ENCODE data around the gene SULT1A2.
"Not testable (repeated sequence)": the region's sequence is repeated elsewhere in the genome, so short reads cannot be mapped to it uniquely, and the experiment has no call there.

Gene SULT1A2

DNA sequence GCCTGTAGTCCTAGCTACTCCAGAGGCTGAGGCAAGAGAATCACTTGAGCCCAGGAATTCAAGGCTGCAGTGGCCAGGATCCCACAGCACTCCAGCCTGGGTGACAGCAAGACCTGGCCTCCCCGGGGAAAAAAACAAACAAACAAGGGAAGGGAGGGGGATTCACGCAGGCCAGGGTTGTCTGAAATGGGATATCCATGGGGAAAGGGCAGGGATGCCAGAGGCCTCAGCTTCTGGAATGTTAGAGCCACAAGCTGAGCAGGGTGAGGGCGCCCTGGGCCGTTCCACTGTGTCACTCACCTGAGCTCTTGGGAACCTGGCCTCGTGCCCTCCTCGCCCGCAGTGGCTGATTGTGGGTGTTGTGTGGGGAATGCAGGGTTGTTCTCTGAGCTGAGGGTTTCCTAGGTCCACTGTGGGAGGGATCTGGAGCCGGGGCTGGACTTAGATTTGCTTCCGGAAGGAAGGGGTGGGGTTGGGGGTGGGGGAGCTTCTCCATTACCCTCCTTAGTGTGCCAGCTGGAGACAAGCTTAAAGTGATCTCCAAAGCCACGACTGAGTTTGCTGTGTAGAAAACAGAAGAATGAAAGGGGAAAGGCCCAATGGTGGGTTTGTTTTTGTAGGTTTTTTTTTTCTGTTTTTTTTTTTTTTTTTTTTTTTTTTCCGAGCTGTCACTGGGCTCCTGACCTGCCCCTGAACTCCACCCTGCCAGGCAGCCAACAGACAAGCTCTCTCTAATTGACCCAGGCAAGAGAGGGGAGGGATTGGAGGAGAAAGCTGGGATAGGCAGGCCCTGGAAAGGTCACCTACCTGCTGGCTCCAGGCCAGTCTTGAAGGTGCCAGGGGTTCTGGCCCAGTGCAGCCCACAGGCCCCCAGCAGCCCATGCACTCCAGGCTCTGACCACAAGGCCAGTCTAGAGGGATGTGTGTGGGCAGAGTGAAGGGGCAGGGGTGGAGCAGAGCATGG is 13.1 kb upstream of the SULT1A2 start, which contains the start of gene SULT1A1:
Gene SULT1A1, minus strand, starts transcription at position 414 of the 964 bp plus-strand sequence. CDS start 1,189 bp downstream, outside the sequence.
- DNase-seq (ENCODE audit: low read depth in 2 of 2) = no peak

DNA sequence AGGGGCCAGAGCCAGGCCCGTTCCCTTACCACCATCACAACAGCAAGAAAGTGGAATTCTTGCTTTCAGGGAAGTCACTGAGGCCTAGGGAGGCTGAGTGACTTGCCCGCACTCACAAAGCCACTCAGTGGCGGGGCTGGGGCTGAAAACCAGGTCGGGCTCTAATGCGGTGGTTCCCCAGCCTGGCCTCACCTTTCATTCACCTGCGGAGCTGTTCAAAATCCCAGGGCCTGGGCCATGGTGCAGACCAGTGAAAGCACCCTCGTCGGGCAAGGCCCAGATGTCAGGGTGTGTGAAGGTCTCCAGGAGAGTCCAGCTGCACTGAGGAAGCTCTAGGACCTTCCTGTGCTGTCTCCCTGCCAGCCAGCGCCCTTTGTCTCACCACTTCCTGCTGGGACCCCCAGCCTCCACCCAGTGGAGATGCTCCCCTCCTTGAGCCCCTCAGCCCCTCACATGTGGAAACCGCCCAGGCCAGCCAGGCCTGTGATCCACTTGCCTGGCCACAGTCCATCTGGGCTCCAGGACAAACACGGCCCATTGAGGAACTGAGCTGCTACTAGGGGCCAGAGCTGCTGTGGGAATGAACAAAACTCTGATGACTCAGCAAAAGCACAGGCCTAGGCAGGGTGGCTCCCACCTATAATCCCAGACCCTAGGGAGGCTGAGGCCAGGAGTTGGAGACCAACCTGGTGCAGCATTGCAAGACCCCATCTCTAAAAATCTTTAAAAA is 12.2 kb upstream of the SULT1A2 start:
- not testable (repeated sequence) for DNase-seq (ENCODE audit: low read depth in 2 of 2)

DNA sequence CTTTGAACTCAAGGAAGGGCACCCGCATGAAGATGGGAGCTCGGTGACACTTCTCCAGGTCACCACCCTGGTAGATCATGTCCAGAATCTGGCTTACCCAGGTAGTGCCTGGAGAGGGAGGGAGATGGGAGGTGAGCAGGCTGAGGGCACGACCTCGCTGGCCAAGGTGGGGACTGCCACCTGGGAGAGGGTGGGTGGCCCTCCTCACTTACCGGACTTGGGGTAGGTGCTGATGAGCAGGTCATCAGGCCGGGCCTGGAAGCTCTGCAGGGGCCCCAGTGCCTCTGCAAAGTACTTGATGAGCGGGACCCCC is 11.6 kb upstream of the SULT1A2 start:
- not testable (repeated sequence) for DNase-seq (ENCODE audit: low read depth in 2 of 2)

DNA sequence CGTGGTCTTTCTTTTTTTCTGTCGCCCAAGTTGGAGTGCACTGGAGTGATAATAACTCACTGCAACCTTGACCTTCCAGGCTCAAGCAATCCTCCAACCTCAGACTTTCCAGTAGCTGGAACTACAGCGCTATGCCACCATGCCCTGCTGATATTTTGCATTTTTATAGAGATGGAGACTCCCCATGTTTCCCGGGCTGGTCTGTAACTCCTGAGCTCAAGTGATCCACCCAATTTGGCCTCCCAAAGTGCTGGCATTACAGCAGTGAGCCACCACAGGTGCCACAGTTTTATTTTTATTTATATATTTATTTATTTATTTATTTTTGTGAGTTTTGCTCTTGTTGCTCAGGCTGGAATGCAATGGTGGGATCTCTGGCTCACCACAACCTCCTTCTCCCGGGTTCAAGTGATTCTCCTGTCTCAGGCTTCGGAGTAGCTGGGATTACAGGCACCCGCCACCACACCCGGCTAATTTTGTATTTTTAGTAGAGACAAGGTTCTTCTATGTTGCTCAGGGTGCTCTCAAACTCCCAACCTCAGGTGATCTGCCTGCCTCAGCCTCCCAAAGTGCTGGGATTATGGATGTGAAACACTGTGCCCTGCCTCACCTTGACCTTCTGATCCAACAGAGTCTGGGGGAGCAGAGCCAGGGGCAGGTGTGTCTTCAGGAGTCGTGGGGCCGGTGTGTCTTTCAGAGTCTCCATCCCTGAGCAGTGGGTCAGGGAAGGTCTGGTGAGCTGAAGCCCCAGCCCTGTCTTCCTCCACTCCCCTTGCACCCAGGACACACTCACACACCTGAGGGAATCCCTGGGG is 11.0 kb upstream of the SULT1A2 start:
- DNase-seq (ENCODE audit: low read depth in 2 of 2) = not testable (repeated sequence)

DNA sequence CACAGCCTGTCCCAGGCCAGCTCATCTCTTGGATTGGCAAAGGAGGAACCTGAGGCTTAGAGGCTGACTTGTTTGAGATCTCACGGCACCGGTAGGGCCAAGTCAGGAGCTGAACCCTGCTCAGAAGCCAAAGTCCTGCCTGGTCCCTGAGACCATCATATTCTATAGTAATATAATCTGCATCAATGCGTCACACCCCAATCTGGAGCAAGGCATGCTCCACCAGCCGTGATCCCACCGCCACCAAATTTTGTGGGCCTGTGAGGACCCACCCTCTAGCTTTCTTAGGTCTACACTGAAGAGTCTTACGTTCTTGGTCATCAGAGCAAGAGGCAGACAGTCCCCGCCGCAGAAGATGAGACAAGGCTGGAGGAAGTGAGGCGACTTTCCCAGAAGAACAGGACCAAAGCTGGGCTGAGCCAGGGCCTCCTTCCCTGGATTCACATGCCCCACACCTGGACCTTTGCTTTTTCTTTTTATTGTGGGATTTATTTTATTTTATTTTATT is 10.3 kb upstream of the SULT1A2 start:
- no peak for DNase-seq (ENCODE audit: low read depth in 2 of 2)

DNA sequence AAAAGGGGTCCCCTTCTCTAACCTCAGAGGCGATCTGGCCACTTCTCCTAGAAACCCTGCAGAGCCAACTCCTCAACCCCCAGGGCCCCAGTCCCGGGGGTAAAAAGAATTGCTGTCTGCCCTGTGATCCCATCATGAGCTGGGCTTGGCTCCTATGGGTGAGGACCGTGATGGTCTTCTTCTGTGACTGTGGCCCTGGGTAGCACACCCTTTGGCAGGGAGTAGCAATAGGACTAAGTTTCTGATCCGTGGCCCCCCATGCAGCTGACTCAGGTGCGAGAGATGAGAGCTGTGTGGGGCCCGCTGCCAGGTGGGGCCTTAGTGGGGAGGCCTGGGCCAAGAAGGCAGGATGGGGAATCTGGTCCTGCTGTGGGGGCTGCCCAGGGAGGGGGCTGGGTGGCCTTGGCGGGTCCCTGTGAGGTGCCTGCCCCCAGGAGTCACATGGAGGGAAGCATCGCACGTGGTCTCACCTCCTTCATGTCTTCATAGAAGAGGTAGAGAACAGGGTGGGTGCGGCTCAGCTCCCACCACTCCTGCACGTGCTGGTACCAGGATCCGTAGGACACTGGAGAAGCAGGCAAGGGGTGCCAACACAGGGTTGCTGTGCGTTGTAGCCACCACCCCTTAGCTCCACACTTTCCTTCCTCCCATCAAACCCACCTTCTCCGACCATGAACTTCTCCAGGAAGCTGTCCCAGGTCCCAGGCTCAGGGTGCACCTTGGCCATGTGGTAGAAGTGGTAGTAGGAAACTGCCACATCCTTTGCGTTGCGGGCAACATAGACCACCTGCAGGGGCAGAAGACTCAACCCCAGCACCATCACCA is 9.7 kb upstream of the SULT1A2 start:
- DNase-seq (ENCODE audit: low read depth in 2 of 2) = no peak

DNA sequence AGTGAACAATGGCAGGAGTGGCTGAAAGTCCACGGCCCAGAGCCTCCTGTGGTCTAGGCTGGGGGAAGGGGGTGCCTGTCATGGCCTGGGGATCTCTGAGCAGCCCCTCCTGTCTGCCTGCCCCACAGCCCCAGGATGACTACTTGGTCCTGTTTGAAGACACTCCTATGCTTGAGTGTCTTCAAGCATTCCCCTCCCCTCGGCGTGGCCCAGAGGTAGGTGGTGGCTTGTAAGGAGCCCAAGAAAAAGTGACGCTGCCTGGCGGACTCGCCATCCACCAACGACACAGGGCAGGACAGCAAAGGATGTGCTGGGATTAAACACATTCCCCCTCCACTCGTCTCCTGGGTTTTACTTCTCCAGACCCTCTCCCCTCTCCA is 7.3 kb upstream of the SULT1A2 start:
- no peak for DNase-seq (ENCODE audit: low read depth in 2 of 2)

DNA sequence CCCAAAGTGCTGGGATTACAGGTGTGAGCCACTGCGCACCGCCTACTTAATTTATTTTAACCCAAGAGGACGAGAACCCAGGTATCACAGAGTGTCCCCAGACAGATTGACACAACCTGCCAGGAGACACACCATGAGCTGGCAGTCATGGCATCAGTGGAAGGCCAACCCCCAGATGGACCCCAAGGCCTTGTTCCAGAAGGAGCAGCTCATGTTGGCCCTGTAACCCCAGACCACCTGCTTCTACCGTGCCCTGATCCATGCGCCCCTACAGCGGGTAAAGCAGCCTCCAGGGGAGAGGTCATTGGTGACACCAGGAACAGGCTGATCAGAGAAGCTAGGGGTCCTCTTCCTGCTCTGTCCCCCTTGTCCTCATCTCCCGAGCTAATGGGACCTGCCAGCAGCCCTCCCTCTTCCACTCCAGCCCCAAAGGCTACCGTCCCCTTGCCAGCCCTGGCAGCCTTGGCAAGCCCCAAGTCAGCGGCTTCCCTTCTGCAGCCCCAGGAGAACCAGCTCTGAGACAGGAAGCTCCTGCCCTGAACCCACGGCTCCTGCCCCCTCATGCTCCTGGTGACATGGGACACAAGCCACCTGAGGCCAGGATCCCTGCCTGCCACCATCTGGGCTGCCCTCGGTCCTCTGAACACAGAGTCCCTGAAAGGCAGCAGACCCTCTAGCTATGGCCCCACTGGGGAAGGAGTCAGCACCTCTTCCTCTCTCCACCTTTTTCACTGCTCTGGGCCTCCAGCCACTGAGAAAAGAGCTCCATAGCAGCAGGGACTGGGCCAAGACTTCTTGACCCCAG is 6.7 kb upstream of the SULT1A2 start:
- DNase-seq (ENCODE audit: low read depth in 2 of 2) = no peak

DNA sequence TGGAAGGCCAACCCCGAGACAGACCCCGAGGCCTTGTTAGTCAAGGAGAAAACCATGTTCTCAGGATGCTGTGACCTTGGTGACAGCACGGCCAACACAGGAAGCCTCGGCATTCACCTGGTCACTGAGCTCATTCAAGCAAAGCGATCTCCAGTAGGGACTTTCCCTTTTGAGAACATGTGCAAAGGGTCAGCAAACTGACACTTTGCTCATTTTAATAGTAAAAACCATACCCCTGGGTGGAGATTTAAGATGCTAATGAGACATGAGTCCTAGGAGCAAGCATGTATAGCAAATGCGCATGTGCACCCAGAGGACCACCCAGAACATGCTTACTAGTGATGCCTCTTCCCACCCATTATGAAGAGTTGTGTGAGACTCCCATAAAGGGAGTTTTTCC is 5.7 kb upstream of the SULT1A2 start:
- DNase-seq (ENCODE audit: low read depth in 2 of 2) = no peak

DNA sequence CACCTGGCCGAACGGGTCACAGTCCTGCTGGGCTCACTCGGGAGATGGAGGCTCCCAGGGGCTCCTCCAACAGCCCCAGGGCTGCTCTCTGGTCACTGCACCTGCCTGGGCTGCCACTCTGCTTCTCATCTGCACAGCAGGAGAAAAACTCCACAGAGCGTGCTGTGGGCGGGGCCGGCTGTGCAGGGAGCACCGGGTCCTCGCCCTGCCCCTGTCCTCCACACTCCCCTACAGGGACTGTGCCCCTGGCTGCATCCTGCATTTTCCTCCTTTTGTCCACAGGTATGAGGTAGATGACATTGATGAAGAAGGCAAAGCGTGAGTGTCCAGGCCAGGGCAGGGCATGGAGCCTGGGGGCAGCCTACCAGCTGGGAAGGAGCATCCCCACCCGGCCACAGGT is 5.2 kb upstream of the SULT1A2 start:
- not testable (repeated sequence) for DNase-seq (ENCODE audit: low read depth in 2 of 2)

DNA sequence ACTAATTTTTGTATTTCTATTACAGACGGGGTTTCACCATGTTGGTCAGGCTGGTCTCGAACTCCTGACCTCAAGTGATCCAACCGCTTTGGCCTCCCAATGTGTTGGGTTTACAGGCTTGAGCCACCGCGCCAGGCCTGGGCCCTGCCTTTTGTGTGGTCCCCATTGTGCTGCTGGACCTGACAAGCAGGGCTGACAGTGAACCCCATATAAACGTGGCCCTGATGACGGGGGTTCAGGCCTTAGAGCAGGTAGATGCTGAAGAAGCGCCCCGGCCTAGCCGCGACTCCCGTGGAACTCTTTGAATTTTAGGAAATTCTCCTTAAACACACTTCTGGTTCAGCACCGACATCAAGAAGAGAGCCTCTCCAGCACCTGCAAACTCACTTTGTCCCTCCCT is 4.7 kb upstream of the SULT1A2 start:
- DNase-seq (ENCODE audit: low read depth in 2 of 2) = not testable (repeated sequence)

DNA sequence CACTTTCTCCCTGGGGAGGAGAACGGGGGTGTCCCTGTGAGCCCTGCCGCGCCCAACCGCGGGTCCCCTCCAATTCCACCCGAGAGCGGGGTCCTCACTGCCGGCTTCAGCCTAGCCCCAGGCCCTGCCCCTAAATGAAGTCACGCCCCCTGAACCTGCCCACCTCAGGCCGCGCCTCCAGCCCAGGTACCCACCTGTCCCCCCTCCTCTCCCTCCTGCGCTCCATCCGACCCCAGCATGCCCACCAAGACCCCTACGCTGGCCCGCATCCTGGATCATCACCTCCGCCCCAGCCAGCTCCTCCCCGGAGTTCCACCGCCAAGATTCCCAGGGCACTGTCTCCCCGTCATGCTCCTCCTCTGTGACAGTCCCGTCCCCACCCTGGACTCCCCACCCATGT is 4.1 kb upstream of the SULT1A2 start:
- DNase-seq (ENCODE audit: low read depth in 2 of 2) = not testable (repeated sequence)

DNA sequence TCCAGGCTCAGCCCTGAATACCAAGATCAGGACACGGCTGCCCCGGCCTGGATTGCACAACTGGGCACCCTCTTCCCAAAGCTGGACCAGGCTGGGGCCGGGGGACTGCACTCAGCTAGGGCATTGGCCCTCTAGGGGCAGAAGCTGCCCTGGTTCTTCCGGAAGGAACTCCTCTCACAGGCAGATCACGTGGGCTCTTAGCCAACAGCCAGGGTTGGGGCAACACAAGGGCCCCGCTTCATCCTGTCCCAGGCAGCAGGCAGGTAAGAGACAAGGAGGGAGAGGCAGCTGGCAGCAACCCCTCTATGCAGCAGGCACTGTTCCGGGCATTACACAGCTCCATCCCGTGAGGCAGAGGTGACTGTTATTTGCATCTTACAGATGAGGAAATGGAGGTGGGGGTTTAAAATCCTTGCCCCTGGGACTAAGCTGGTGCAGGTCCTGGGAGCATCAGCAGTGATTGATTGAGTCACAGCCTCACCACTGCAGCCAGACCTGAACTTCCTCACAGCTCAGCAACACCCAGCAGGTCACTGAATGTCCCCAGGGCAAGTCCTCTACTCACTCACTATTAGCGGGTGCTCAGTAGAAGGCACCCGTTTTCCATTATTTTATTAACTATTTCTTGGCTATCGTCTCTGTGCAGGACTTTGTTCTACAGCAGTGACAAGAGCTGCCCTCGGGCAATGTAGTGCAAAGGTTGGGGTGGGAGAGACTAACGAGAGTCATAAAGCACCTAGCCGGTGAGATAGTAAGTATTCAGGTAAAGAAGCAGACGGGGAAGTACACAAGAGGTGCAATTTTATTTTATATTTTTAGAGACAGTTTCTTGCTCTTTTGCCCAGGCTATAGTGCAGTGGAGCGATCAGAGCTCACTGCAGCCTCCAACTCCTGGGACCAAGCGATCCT is 2.8 kb upstream of the SULT1A2 start:
- DNase-seq (ENCODE audit: low read depth in 2 of 2) = not testable (repeated sequence)

DNA sequence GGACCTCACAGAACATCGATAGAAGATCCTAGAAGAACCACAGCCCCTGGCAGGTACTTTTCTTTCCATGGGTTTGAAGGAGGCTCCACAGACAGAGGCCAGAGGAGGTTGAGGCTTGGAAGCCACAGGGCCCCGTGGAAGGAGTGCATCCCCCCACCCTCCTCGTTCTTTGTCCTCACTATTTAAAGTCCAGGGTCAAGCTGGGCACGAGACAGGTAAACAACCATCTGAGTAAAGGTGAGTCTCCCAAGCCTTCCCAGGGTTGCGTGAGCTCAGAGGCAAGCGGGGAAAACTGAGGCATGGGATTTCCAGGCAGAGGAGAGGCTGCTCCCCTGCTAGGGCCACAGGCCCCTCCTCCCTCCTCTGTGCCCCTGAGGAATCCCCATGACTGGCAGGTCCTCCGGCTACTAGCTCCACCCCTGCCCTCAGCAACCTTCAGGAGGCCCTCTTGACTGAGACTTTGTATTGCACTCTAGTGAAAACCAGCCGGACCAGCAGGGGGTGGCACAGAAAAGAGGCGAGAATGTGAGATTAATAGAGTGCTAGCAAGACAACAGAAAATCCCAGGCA is 927 bp upstream of the SULT1A2 start:
- no peak for DNase-seq (ENCODE audit: low read depth in 2 of 2)

DNA sequence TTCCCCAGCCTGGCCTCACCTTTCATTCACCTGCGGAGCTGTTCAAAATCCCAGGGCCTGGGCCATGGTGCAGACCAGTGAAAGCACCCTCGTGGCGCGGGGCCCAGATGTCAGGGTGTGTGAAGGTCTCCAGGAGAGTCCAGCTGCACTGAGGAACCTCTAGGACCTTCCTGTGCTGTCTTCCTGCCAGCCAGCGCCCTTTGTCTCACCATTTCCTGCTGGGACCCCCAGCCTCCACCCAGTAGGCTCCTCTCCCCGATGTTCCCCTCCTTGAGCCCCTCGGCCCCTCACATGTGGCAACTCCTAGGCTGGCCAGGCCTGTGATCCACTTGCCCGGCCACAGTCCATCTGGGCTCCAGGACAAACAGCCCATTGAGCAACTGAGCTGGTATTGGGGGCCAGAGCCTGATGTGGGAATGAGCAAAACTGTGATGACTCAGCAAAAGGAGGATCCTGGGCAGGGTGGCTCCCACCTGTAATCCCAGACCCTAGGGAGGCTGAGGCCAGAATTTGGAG is 677 bp downstream of the SULT1A2 start:
- DNase-seq (ENCODE audit: low read depth in 2 of 2) = no peak

DNA sequence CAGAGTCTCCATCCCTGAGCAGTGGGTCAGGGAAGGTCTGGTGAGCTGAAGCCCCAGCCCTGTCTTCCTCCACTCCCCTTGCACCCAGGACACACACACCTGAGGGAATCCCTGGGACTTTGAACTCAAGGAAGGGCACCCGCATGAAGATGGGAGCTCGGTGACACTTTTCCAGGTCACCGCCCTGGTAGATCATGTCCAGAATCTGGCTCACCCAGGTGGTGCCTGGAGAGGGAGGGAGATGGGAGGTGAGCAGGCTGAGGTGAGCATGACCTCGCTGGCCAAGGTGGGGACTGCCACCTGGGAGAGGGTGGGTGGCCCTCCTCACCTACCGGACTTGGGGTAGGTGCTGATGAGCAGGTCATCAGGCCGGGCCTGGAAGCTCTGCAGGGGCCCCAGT is 1.4 kb downstream of the SULT1A2 start:
- DNase-seq (ENCODE audit: low read depth in 2 of 2) = not testable (repeated sequence)

DNA sequence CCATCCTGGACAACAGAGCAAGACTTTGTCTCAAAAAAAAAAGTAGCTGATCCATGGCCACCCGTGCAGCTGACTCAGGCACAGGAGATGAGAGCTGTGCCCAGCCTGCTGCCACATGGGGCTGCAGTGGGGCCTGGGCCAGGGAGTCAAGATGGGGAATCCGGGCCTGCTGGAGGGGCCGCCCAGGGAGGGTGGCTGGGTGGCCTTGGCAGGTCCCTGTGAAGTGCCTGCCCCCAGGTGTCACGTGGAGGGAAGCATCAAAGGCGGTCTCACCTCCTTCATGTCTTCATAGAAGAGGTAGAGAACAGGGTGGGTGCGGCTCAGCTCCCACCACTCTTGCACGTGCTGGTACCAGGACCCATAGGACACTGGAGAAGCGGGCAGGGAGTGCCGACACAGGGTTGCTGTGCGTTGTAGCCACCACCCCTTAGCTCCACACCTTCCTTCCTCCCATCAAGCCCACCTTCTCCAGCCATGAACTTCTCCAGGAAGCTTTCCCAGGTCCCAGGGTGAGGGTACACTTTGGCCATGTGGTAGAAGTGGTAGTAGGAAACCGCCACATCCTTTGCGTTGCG is 3.8 kb downstream of the SULT1A2 start:
- DNase-seq (ENCODE audit: low read depth in 2 of 2) = no peak

DNA sequence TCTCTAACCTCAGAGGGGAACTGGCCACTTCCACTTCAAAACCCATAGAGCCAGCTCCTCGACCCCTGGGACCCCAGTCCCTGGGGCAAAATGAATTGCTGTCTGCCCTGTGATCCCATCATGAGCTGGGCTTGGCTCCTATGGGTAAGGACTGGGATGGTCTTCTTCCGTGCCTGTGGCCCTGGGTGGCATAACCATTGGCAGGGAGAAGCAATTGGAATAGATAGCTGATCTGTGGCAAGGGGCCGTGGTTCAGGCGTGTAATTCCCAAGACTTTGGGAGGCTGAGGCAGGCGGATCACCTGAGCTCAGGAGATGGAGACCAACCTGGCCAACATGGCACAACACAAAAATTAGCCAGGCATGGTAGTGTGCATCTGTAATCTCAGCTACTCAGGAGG is 4.3 kb downstream of the SULT1A2 start:
- no peak for DNase-seq (ENCODE audit: low read depth in 2 of 2)
